ENCODE measurements around the gene MAOB. TPM values are rescaled to one million over a fixed set of nuclear protein-coding genes. Genes with fewer than 3 reads are reported as not detected.

MAOB gene
- polyA plus RNA-seq, 1 experiment: 0.52 TPM

GRCh38 chrX:43720082-43720481 is 162.2 kb downstream of the MAOB start:
- Histone ChIP-seq H3K9me3 (ENCODE audit: control insufficient read depth, insufficient read depth, low read length) (no peaks in the 10 kb centered on the region), H3K4me3 (ENCODE audit: low read depth, low read length) (no peak overlapping the region), H3K27ac (ENCODE audit: low read depth, low read length) (no peak overlapping the region), H3K27me3 (ENCODE audit: control insufficient read depth, insufficient read depth, low read length) (no peaks in the 10 kb centered on the region)
- no peak for TF ChIP-seq CTCF (IDR thresholded peaks at IDR 0.05; ENCODE audit: low read depth, low read length)
- DNase-seq (ENCODE audit: low read depth, low spot score): no peak
- ChIA-PET CTCF (no interaction called here), POLR2A (no interaction called here)

- DNase-seq (ENCODE audit: low read depth, low spot score): no peak
- no peak for TF ChIP-seq CTCF (IDR thresholded peaks at IDR 0.05; ENCODE audit: low read depth, low read length)
- ChIA-PET CTCF (no interaction called here), POLR2A (no interaction called here)
- Histone ChIP-seq H3K4me3 (ENCODE audit: low read depth, low read length) (no peak overlapping the region), H3K9me3 (ENCODE audit: control insufficient read depth, insufficient read depth, low read length) (no peaks in the 10 kb centered on the region), H3K27me3 (ENCODE audit: control insufficient read depth, insufficient read depth, low read length) (no peaks in the 10 kb centered on the region), H3K27ac (ENCODE audit: low read depth, low read length) (no peak overlapping the region)
Measured at GRCh38 chrX:43718956-43719355, 163.3 kb downstream of the MAOB start.

GRCh38 chrX:43718546-43718945 is 163.7 kb downstream of the MAOB start:
- no peak for TF ChIP-seq CTCF (IDR thresholded peaks at IDR 0.05; ENCODE audit: low read depth, low read length)
- Histone ChIP-seq H3K4me3 (ENCODE audit: low read depth, low read length) (no peak overlapping the region), H3K27ac (ENCODE audit: low read depth, low read length) (no peak overlapping the region), H3K27me3 (ENCODE audit: control insufficient read depth, insufficient read depth, low read length) (no peaks in the 10 kb centered on the region), H3K9me3 (ENCODE audit: control insufficient read depth, insufficient read depth, low read length) (no peaks in the 10 kb centered on the region)
- ChIA-PET POLR2A (no interaction called here), CTCF (no interaction called here)
- DNase-seq (ENCODE audit: low read depth, low spot score): no peak

GRCh38 chrX:43718081-43718480 is 164.2 kb downstream of the MAOB start:
- no peak for DNase-seq (ENCODE audit: low read depth, low spot score)
- POLR2A ChIA-PET: no interaction called here

GRCh38 chrX:43717161-43717560 is 165.1 kb downstream of the MAOB start:
- ChIA-PET CTCF (no interaction called here), POLR2A (no interaction called here)
- H3K27me3 ChIP-seq (ENCODE audit: control insufficient read depth, insufficient read depth, low read length): no peaks in the 10 kb centered on the region
- no peak for TF ChIP-seq CTCF (IDR thresholded peaks at IDR 0.05; ENCODE audit: low read depth, low read length)
- DNase-seq (ENCODE audit: low read depth, low spot score): no peak
- H3K4me3 ChIP-seq (ENCODE audit: low read depth, low read length): no peak overlapping the region
- no peaks in the 10 kb centered on the region for H3K9me3 ChIP-seq (ENCODE audit: control insufficient read depth, insufficient read depth, low read length)
- H3K27ac ChIP-seq (ENCODE audit: low read depth, low read length): no peak overlapping the region

More at GRCh38 chrX:43718081-43718480, 164.2 kb downstream of the MAOB start:
- H3K9me3 ChIP-seq (ENCODE audit: control insufficient read depth, insufficient read depth, low read length): no peaks in the 10 kb centered on the region
- no peak overlapping the region for H3K27ac ChIP-seq (ENCODE audit: low read depth, low read length)
- no peak for TF ChIP-seq CTCF (IDR thresholded peaks at IDR 0.05; ENCODE audit: low read depth, low read length)
- H3K4me3 ChIP-seq (ENCODE audit: low read depth, low read length): no peak overlapping the region
- no peaks in the 10 kb centered on the region for H3K27me3 ChIP-seq (ENCODE audit: control insufficient read depth, insufficient read depth, low read length)
- CTCF ChIA-PET: no interaction called here
